Glutamatergic neuron (in vitro differentiated cells): ENCODE results near the gene TDRD3. TPM values are rescaled to one million over a fixed set of nuclear protein-coding genes. Genes with fewer than 3 reads are reported as not detected.

Source experiments
- DNase-seq: peaks from one replicate; pipeline ENCODE4 v3.0.0; 2022
- H3K27ac Mint-ChIP-seq: one replicate; pipeline ENCODE4 v1.8.0; 2020; ENCODE audit warnings: mild to moderate bottlenecking, mixed read lengths, inconsistent platforms; ENCODE audit not compliant: unreplicated experiment
- H3K27me3 Mint-ChIP-seq: one replicate; pipeline ENCODE4 v1.8.0; 2020; ENCODE audit warnings: mild to moderate bottlenecking, moderate library complexity, mixed read lengths, inconsistent platforms; ENCODE audit not compliant: unreplicated experiment
- H3K36me3 Mint-ChIP-seq: one replicate; pipeline ENCODE4 v1.8.0; 2020; ENCODE audit warnings: mild to moderate bottlenecking, mixed read lengths, inconsistent platforms; ENCODE audit not compliant: unreplicated experiment
- H3K4me1 Mint-ChIP-seq: one replicate; pipeline ENCODE4 v1.8.0; 2020; ENCODE audit warnings: mild to moderate bottlenecking, low read depth, mixed read lengths, inconsistent platforms; ENCODE audit not compliant: unreplicated experiment
- H3K4me3 Mint-ChIP-seq: one replicate; pipeline ENCODE4 v1.8.0; 2020; ENCODE audit warnings: mild to moderate bottlenecking, mixed read lengths, inconsistent platforms; ENCODE audit not compliant: unreplicated experiment
- H3K9me3 Mint-ChIP-seq: one replicate; pipeline ENCODE4 v1.8.0; 2020; ENCODE audit warnings: mild to moderate bottlenecking, moderate library complexity, mixed read lengths, inconsistent platforms; ENCODE audit not compliant: unreplicated experiment
- CTCF ChIP-seq: fragments of 200-600 bp; sonication (generic); IDR thresholded peaks from one replicate; pipeline ENCODE4 v1.5.0; 2021; ENCODE audit not compliant: partially characterized antibody, unreplicated experiment
- total RNA-seq: library from RNA; stranded (reverse); fragmentation: NEBNext Ultra II Directional; extraction: Animal tissue kit (Norgen Biotek cat#: 25700); gene quantifications from one replicate; pipeline ENCODE4 v1.2.1, GENCODE V29; 2021; ENCODE audit not compliant: unreplicated experiment

The TDRD3 gene
- total RNA-seq, 1 donor from 2014 or later: 15.8 TPM

- DNase-seq: no peak
- no peaks in the 10 kb centered on the region for H3K36me3 Mint-ChIP-seq
- no peak for TF ChIP-seq CTCF
- H3K4me1 Mint-ChIP-seq: no peaks in the 10 kb centered on the region
- no peak overlapping the region for H3K27ac Mint-ChIP-seq
- H3K9me3 Mint-ChIP-seq: peaks cover 3% of the 10 kb centered on the region
- no peak overlapping the region for H3K4me3 Mint-ChIP-seq
- H3K27me3 Mint-ChIP-seq: no peaks in the 10 kb centered on the region
These were observed 28.3 kb downstream of the TDRD3 start for GRCh38 chr13:60425332-60425731.

GRCh38 chr13:60426075-60426474 is 29.1 kb downstream of the TDRD3 start:
- Mint-ChIP-seq H3K4me1 (no peaks in the 10 kb centered on the region), H3K4me3 (no peak overlapping the region), H3K27ac (no peak overlapping the region), H3K27me3 (no peaks in the 10 kb centered on the region), H3K36me3 (no peaks in the 10 kb centered on the region), H3K9me3 (peaks cover 3% of the 10 kb centered on the region)
- no peak for TF ChIP-seq CTCF
- no peak for DNase-seq

GRCh38 chr13:60427285-60427684 is 30.3 kb downstream of the TDRD3 start:
- H3K4me3 Mint-ChIP-seq: no peak overlapping the region
- no peak for TF ChIP-seq CTCF
- H3K27ac Mint-ChIP-seq: no peak overlapping the region
- no peak for DNase-seq
- H3K4me1 Mint-ChIP-seq: no peaks in the 10 kb centered on the region
- no peaks in the 10 kb centered on the region for H3K27me3 Mint-ChIP-seq
- H3K36me3 Mint-ChIP-seq: no peaks in the 10 kb centered on the region
- H3K9me3 Mint-ChIP-seq: peaks cover 3% of the 10 kb centered on the region

GRCh38 chr13:60431108-60431700 is 34.2 kb downstream of the TDRD3 start:
- Mint-ChIP-seq H3K36me3 (no peaks in the 10 kb centered on the region), H3K27me3 (no peaks in the 10 kb centered on the region), H3K4me1 (no peaks in the 10 kb centered on the region), H3K9me3 (peaks cover 5% of the 10 kb centered on the region), H3K27ac (no peak overlapping the region), H3K4me3 (no peak overlapping the region)
- DNase-seq: no peak
- peak; percentile 81 for TF ChIP-seq CTCF

GRCh38 chr13:60433505-60433904 is 36.5 kb downstream of the TDRD3 start:
- Mint-ChIP-seq H3K27ac (no peak overlapping the region), H3K4me3 (no peak overlapping the region), H3K36me3 (no peaks in the 10 kb centered on the region), H3K27me3 (no peaks in the 10 kb centered on the region), H3K4me1 (no peaks in the 10 kb centered on the region), H3K9me3 (peaks cover 3% of the 10 kb centered on the region)
- DNase-seq: no peak
- no peak for TF ChIP-seq CTCF
